HepG2 (cell line): ENCODE measurements around the gene NUPR2. TPM values are rescaled to one million over a fixed set of nuclear protein-coding genes. Genes with fewer than 3 reads are reported as not detected.

Experiments
- FLYWCH1 ChIP-seq: sonication (generic); formaldehyde crosslinking; IDR thresholded peaks from 2 replicates; pipeline ENCODE4 v1.8.1; 2023; ENCODE audit warnings: mild to moderate bottlenecking, missing genetic modification reagents
- GATAD2A ChIP-seq: IDR thresholded peaks from 2 replicates; pipeline ENCODE4 v1.6.1; 2016
- HDAC6 ChIP-seq: fragments of 200-600 bp; sonication (generic); IDR thresholded peaks from 2 replicates; pipeline ENCODE4 v1.7.0; 2017; ENCODE audit warnings: mild to moderate bottlenecking, antibody characterized with exemption, low read length, low read depth
- NFIB ChIP-seq: sonication (generic); formaldehyde crosslinking; IDR thresholded peaks from 2 replicates; pipeline ENCODE4 v1.9.0; 2021; ENCODE audit warnings: missing genetic modification reagents, mild to moderate bottlenecking, borderline replicate concordance
- NR3C1 ChIP-seq: sonication (generic); formaldehyde crosslinking; IDR thresholded peaks from 2 replicates; pipeline ENCODE4 v1.4.0; 2020; ENCODE audit warnings: missing genetic modification reagents
- SALL1 ChIP-seq: sonication (generic); formaldehyde crosslinking; IDR thresholded peaks from 2 replicates; pipeline ENCODE4 v1.8.0; 2022; ENCODE audit warnings: mild to moderate bottlenecking, missing genetic modification reagents
- ZNF296 ChIP-seq: sonication (generic); formaldehyde crosslinking; conservative IDR thresholded peaks from 2 replicates; pipeline ENCODE4 v1.5.0; 2020; ENCODE audit warnings: mild to moderate bottlenecking, missing genetic modification reagents
- ZNF572 ChIP-seq: sonication (generic); formaldehyde crosslinking; IDR thresholded peaks from 2 replicates; pipeline ENCODE4 v1.5.1; 2020; ENCODE audit warnings: mild to moderate bottlenecking, missing genetic modification reagents
- ZNF616 ChIP-seq: sonication (generic); formaldehyde crosslinking; IDR thresholded peaks from 2 replicates; pipeline ENCODE4 v1.5.0; 2020; ENCODE audit warnings: low read depth, mild to moderate bottlenecking, missing genetic modification reagents
- ZNF629 ChIP-seq: sonication (generic); formaldehyde crosslinking; conservative IDR thresholded peaks from 2 replicates; pipeline ENCODE4 v1.5.0; 2020; ENCODE audit warnings: missing genetic modification reagents
- ZNF878 ChIP-seq: sonication (generic); formaldehyde crosslinking; IDR thresholded peaks from 2 replicates; pipeline ENCODE4 v1.8.1; 2023; ENCODE audit warnings: mild to moderate bottlenecking, missing genetic modification reagents, moderate library complexity
- polyA plus RNA-seq, 8 experiments: library from polyadenylated mRNA; depleted of rRNA in 3 of 8; stranded (reverse) in 7 of 8; unstranded in 1 of 8; fragments of >200 nt; fragmentation: Illumina TruSeq in 4 of 8; extraction: Trizol in 4 of 8; gene quantifications; 2 replicates each; pipeline versions ENCODE4 v1.2.1 to v1.2.3, GENCODE V29; 2011 to 2016; ENCODE audit warnings: low read depth in 4 of 8, missing spikeins in 1 of 8, mixed read lengths in 1 of 8; ENCODE audit not compliant: insufficient read depth in 1 of 8
- total RNA-seq, 5 experiments: library from RNA; depleted of rRNA; stranded (reverse); fragments of >200 nt; fragmentation: Illumina TruSeq; extraction: Trizol; gene quantifications; 2 replicates each; pipeline ENCODE4 v1.2.3, GENCODE V29; 2016; ENCODE audit warnings: low read depth in 1 of 5
- TF ChIP-seq, protein P1 (sequence below): sonication (generic); formaldehyde crosslinking; IDR thresholded peaks from 2 replicates; pipeline ENCODE4 v1.4.0; 2020; ENCODE audit warnings: missing genetic modification reagents, borderline replicate concordance
- TF ChIP-seq, protein P2 (sequence below): sonication (generic); formaldehyde crosslinking; IDR thresholded peaks from 2 replicates; pipeline ENCODE4 v1.5.1; 2020; ENCODE audit warnings: mild to moderate bottlenecking, missing genetic modification reagents, borderline replicate concordance
- TF ChIP-seq, protein P3 (sequence below): sonication (generic); formaldehyde crosslinking; IDR thresholded peaks from 2 replicates; pipeline ENCODE4 v1.5.0; 2020; ENCODE audit warnings: mild to moderate bottlenecking, low read depth, missing genetic modification reagents, borderline replicate concordance
- TF ChIP-seq, protein P4 (sequence below): fragments of 450-650 bp; IDR thresholded peaks from 2 replicates; pipeline ENCODE4 v1.6.1; 2017
- TF ChIP-seq, protein P5 (sequence below): sonication (generic); formaldehyde crosslinking; IDR thresholded peaks from 2 replicates; pipeline ENCODE4 v1.5.1; 2020; ENCODE audit warnings: mild to moderate bottlenecking, missing genetic modification reagents, moderate library complexity

The NUPR2 gene
- total and polyA plus RNA-seq, 2 of the 13 experiments (the other 11 are each of a cell fraction or from before 2014, with no cell fraction given), result not detected

DNA sequence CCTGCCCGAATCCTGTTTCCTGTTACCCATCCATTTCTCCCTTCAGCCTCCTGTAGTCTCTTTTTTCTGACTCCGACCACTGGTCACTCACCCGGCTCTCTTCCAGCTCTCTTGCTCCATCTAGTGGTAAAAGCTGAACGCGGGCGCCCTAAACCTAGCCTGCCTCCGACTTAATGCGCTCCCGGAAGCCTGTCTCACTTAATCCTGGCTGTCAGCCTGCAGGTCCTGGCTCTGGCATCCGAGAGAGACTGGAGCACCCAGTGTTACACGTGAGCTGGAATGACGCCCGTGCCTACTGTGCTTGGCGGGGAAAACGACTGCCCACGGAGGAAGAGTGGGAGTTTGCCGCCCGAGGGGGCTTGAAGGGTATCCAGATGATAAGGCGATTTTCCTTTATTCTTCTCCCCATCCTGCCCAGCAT lies 41.8 kb downstream of the NUPR2 start (continued):
- TF ChIP-seq, protein P1, sequence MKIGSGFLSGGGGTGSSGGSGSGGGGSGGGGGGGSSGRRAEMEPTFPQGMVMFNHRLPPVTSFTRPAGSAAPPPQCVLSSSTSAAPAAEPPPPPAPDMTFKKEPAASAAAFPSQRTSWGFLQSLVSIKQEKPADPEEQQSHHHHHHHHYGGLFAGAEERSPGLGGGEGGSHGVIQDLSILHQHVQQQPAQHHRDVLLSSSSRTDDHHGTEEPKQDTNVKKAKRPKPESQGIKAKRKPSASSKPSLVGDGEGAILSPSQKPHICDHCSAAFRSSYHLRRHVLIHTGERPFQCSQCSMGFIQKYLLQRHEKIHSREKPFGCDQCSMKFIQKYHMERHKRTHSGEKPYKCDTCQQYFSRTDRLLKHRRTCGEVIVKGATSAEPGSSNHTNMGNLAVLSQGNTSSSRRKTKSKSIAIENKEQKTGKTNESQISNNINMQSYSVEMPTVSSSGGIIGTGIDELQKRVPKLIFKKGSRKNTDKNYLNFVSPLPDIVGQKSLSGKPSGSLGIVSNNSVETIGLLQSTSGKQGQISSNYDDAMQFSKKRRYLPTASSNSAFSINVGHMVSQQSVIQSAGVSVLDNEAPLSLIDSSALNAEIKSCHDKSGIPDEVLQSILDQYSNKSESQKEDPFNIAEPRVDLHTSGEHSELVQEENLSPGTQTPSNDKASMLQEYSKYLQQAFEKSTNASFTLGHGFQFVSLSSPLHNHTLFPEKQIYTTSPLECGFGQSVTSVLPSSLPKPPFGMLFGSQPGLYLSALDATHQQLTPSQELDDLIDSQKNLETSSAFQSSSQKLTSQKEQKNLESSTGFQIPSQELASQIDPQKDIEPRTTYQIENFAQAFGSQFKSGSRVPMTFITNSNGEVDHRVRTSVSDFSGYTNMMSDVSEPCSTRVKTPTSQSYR (CRISPR knock-in tag), result no peak
- TF ChIP-seq HDAC6 (no peak), ZNF616 (CRISPR knock-in tag) (no peak), NR3C1 (CRISPR knock-in tag) (no peak), ZNF629 (CRISPR knock-in tag) (no peak), NFIB (no peak), FLYWCH1 (CRISPR knock-in tag) (no peak), GATAD2A (CRISPR knock-in tag) (0 out of 2 replicates have a peak, but pooled peaks have one; percentile 12), ZNF878 (CRISPR knock-in tag) (no peak), ZNF572 (CRISPR knock-in tag) (no peak), SALL1 (CRISPR knock-in tag) (peak; percentile 58), ZNF296 (CRISPR knock-in tag) (no peak)
- TF ChIP-seq, protein P2, sequence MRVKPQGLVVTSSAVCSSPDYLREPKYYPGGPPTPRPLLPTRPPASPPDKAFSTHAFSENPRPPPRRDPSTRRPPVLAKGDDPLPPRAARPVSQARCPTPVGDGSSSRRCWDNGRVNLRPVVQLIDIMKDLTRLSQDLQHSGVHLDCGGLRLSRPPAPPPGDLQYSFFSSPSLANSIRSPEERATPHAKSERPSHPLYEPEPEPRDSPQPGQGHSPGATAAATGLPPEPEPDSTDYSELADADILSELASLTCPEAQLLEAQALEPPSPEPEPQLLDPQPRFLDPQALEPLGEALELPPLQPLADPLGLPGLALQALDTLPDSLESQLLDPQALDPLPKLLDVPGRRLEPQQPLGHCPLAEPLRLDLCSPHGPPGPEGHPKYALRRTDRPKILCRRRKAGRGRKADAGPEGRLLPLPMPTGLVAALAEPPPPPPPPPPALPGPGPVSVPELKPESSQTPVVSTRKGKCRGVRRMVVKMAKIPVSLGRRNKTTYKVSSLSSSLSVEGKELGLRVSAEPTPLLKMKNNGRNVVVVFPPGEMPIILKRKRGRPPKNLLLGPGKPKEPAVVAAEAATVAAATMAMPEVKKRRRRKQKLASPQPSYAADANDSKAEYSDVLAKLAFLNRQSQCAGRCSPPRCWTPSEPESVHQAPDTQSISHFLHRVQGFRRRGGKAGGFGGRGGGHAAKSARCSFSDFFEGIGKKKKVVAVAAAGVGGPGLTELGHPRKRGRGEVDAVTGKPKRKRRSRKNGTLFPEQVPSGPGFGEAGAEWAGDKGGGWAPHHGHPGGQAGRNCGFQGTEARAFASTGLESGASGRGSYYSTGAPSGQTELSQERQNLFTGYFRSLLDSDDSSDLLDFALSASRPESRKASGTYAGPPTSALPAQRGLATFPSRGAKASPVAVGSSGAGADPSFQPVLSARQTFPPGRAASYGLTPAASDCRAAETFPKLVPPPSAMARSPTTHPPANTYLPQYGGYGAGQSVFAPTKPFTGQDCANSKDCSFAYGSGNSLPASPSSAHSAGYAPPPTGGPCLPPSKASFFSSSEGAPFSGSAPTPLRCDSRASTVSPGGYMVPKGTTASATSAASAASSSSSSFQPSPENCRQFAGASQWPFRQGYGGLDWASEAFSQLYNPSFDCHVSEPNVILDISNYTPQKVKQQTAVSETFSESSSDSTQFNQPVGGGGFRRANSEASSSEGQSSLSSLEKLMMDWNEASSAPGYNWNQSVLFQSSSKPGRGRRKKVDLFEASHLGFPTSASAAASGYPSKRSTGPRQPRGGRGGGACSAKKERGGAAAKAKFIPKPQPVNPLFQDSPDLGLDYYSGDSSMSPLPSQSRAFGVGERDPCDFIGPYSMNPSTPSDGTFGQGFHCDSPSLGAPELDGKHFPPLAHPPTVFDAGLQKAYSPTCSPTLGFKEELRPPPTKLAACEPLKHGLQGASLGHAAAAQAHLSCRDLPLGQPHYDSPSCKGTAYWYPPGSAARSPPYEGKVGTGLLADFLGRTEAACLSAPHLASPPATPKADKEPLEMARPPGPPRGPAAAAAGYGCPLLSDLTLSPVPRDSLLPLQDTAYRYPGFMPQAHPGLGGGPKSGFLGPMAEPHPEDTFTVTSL (CRISPR knock-in tag), result no peak
- TF ChIP-seq, protein P3, sequence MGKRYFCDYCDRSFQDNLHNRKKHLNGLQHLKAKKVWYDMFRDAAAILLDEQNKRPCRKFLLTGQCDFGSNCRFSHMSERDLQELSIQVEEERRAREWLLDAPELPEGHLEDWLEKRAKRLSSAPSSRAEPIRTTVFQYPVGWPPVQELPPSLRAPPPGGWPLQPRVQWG (CRISPR knock-in tag), result no peak
- TF ChIP-seq, protein P4, sequence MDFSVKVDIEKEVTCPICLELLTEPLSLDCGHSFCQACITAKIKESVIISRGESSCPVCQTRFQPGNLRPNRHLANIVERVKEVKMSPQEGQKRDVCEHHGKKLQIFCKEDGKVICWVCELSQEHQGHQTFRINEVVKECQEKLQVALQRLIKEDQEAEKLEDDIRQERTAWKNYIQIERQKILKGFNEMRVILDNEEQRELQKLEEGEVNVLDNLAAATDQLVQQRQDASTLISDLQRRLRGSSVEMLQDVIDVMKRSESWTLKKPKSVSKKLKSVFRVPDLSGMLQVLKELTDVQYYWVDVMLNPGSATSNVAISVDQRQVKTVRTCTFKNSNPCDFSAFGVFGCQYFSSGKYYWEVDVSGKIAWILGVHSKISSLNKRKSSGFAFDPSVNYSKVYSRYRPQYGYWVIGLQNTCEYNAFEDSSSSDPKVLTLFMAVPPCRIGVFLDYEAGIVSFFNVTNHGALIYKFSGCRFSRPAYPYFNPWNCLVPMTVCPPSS, result no peak
- TF ChIP-seq, protein P5, sequence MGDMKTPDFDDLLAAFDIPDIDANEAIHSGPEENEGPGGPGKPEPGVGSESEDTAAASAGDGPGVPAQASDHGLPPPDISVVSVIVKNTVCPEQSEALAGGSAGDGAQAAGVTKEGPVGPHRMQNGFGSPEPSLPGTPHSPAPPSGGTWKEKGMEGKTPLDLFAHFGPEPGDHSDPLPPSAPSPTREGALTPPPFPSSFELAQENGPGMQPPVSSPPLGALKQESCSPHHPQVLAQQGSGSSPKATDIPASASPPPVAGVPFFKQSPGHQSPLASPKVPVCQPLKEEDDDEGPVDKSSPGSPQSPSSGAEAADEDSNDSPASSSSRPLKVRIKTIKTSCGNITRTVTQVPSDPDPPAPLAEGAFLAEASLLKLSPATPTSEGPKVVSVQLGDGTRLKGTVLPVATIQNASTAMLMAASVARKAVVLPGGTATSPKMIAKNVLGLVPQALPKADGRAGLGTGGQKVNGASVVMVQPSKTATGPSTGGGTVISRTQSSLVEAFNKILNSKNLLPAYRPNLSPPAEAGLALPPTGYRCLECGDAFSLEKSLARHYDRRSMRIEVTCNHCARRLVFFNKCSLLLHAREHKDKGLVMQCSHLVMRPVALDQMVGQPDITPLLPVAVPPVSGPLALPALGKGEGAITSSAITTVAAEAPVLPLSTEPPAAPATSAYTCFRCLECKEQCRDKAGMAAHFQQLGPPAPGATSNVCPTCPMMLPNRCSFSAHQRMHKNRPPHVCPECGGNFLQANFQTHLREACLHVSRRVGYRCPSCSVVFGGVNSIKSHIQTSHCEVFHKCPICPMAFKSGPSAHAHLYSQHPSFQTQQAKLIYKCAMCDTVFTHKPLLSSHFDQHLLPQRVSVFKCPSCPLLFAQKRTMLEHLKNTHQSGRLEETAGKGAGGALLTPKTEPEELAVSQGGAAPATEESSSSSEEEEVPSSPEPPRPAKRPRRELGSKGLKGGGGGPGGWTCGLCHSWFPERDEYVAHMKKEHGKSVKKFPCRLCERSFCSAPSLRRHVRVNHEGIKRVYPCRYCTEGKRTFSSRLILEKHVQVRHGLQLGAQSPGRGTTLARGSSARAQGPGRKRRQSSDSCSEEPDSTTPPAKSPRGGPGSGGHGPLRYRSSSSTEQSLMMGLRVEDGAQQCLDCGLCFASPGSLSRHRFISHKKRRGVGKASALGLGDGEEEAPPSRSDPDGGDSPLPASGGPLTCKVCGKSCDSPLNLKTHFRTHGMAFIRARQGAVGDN, result peak; percentile 66
